HuH-7 (cell line): Measurements from ENCODE around the gene OR51B5.
"Not testable (repeated sequence)": the region's sequence is repeated elsewhere in the genome, so short reads cannot be mapped to it uniquely, and the experiment has no call there.

Experiments used
- DNase-seq: peaks from one replicate; pipeline ENCODE4 v3.0.0; 2011; ENCODE audit warnings: low spot score

OR51B5 gene

DNA sequence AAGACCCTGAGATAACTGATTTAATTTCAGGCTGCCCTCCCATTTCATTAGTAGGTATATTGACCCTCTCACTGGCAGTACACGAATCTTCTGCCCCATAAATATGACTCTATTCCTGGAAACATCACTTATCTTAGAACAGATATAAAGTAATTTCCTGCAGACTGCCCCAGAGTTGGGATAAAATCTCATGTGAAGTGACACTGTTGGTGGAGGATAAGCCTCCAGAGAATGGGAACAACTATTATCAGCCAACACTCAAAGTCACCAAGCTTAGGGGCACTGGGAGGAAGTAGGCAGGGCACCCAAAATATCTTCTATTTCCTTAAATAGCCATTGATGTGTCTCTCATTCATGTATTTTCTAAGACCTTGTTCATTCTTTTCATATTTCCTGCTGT is 8.2 kb downstream of the OR51B5 start:
- no peak for DNase-seq

DNA sequence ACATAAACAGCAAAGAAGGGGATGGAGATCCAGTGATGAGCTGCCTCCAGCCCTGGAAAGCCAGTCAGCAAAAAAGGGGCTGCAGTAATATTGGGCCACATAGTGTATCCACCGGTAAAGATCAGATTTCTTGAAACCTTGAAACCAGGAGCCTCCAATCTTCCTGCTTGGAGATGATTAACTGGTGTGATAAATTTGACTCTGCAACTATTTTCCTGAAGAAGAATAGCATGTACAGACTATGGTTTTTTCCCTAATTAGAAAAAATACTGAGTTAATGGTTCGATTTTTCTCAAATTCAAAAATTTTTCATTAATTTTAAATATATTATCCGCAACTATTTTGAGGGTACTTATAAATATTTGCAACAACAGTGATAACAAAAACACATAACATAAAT is 19.1 kb downstream of the OR51B5 start, which contains the start of gene OR51B2:
OR51B2 (minus strand) TSS at position 101 of the 400 bp plus-strand sequence; CDS start at position 101, 0 bp downstream.
- no peak for DNase-seq

DNA sequence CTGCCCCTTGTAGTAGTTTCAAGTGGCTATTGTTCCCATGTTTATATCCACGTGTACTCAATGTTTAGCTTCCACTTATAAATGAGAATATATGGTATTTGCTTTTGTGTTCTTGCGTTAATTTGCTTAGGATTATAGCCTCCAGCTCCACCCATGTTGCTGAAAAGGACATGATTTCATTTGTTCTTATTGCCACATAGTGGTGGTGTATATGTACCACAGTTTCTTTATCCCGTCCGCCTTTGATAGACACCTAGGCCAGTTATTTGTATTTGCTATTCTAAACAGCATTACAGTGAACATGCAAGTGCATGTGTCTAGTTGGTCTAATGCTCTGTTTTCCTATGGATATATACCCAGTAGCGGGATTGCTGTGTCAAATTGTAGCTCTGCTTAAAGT is 26.0 kb downstream of the OR51B5 start:
- no peak for DNase-seq

DNA sequence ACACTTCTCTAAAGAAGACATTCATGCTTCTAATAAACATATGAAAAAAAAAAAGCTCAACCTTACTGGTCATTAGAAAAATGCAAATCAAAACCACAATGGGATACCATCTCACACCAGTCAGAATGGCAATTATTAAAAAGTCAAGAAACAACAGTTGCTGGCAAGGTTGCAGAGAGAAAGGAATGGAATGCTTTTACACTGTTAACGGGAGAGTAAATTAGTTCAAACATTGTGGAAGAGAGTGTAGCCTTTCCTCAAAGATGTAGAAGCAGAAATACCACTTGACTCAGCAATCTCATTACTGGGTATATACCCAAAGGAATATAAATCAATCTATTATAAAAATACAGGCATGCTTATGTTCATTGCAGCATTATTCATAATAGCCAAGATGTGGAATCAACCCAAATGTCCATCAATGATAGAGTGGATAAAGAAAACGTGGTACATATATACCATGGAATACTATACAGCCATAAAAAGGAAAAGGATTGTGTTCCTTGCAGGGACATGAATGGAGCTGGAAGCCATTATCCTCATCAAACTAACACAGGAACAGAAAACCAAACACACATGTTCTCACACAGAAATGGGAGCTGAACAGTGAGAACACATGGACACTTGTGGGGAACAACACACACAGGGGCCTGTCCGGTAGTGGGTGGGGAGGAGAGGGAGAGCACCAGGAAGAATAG is 29.8 kb downstream of the OR51B5 start:
- not testable (repeated sequence) for DNase-seq

DNA sequence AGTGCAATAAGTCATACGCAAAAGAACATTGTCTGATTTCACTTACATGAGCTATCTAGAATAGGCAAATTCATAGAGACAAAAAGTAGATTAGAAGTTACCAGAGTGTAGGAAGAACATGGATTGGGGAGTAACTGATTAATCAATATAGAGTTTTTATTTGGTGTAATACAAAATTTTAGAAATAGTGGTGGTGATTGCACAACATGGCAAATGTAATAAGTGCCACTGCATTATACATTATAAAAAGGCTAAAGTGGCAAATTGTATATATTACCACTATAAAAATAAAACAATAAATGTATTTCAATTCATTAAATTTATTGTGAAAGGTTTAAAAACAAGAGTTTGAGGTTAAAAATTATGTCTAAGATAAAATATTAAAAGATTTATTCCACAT is 32.9 kb downstream of the OR51B5 start:
- DNase-seq, result no peak

DNA sequence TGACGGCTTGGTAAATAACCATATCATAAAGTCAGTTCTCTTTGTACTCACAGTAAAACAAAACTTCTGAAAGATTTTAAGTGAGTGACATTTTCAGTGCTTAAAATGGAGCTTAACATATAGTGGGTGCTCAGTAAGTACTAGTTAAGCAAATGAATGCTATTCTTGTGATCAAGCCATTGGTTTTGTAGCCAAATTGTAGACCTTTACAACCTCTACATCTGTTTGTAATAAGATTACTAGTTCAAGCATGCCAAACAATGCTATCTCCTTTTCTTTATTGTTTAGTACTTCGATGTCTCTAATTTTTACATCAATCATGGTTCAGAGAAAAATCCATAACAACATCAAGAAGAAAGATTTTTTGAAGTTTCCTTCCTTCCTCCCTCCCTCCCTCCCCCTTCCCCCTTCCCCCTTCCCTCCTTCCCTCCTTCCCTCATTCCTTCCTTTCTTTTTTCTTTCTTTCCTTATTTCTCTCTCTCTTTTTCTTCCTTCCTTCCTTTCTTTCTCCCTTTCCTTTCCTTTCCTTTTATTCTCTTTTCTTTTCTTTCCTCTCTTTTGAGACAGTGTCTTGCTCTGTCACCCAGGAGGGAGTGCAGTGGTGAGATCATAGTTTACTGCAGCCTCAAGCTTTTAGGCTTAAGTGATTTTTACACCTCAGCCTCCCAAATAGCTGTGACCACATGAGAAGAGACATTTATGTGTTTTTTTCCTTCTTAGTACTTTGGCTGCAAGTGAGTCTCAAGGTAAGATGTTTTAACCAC is 35.9 kb downstream of the OR51B5 start:
- DNase-seq, result no peak

DNA sequence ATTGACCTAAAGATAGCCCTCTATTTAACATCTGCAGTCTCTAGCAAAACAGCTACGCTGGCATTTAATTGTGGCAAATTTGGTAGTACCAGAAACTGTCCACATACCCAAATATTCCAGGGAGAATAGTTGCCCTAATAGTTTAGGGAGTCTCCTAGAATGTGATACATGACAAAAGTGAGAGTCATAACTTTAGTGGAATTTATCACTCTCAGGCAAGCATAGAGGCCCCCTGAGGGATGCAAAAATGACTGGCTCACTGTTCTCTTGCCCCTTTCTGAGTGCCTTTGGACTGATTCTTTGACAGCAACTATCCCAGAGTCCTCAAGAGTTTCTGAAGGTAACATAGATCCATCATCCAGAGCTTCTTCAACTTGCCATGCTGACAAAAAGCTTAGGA is 39.3 kb downstream of the OR51B5 start:
- no peak for DNase-seq

DNA sequence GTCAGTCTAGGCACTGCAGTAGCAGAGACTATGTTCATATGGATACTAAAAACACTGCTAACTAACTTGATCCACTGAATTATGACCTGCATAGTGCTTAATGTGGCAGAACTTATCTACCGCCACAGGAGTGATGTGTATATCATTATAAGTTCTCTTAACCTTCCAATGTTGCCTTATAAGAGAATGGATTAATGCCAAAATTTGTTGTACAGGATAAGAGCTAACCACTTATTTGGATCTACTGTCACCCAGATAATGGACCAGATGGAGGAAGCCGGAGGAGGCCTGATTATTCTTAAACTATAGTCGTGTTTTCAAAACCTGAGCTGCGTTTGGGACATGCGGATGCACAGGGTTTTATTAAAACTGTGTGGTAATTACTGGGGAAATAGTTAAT is 39.7 kb downstream of the OR51B5 start:
- no peak for DNase-seq

DNA sequence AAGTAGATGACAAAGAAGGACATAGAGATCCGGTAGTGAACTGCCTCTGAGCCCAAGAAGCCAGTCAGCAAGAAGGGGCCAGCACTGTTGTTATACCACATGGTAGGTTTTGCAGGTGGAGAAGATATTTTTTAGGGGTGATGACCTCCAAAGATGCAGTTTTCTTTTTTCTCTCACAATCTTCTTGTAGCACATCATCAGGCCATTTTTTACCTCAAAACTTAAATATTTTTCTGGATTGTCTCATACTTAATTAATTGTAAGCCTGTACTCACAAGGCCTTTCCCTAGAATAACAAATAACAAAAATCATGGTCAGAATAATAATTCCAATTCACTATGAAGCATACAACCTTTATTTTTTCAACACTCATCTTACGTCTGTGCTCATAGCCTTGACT is 41.5 kb downstream of the OR51B5 start, which contains the start of gene OR51B4:
OR51B4 (minus strand) TSS at position 101 of the 400 bp plus-strand sequence; CDS start at position 101, 0 bp downstream.
- DNase-seq, result no peak

DNA sequence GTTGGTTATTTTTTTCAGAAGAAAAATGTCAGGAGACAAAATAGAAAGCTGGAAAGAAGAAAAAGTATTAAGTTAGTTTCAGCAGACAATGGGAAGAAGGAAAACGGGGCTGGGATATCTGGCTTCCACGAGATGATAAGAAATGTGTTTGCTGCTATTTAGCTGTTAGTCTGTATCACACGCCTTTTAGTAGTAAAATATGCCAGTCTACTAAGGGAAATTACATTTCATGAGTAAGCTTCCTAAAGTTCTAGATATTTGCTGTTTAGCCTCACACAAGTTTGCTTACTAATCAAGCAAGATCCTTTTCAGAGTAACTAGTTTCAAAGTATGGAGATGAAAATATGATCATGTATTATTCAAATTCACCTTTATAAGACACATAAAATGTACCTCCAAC is 43.1 kb downstream of the OR51B5 start:
- no peak for DNase-seq

DNA sequence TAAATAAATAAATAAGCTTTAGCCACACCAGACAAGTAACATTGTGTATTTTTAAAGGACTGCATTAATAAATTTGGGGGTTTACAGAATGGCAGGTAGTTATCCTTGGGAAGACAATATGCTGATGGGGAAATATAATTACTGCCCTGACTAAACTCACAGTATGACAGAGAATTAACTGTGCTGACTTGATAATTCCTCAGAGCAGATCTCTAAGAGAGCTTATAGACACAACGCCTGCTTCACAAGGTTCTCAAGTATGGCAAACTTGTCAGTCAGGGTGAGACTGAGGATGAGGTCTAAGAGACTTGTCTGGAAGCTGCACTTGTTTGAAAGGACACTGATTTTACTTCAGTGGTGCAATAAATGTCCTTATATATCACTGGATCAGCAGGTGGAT is 44.9 kb downstream of the OR51B5 start:
- DNase-seq, result no peak

DNA sequence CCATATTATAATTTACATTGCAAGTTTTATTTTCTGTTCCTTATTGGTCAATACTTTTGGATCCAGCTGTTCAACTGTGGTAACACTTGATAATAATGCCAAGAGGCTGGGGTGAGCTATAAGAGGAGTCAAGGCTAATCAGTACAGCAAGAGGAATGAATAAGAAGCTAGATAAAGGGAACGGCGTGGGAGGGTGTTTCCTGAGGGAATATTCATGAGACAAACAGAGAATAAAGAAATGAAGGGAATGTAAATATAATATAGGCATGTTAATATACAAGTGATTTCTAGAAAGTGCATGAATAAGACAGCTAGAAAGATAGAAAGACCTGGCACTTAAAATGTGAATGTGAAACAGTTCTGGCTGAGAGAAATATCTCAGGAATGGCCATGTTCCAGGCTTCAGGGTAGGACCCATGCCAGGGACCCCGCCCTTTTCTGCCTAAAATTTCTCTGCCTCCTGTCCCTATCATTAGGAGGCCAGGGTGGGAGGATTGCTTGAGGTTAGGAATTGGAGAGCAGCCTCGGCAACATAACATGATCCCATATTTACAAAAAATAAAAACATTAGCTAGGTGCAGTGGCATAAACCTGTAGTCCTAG is 45.5 kb downstream of the OR51B5 start:
- no peak for DNase-seq

DNA sequence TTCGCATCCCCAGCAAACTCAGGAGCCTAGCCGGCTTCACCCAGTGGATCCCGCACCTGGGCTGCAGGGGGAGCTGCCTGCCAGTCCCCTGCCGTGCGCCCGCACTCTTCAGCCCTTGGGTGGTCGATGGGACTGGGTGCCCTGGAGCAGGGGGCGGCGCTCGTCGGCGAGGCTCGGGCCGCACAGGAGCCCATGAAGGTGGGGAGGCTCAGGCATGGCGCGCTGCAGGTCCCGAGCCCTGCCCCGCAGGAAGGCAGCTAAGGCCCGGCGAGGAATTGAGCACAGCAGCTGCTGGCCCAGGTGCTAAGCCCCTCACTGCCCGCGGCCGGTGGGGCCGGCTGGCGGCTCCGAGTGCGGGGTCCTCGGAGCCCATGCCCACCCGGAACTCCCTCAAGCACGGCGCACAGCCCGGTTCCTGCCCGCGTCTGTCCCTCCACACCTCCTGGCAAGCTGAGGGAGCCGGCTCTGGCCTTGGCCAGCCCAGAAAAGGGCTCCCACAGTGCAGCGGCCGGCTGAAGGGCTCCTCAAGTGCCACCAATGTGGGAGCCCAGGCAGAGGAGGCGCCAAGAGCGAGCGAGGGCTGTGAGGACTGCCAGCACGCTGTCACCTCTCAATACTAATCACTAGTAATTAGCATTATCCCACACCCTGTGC is 48.9 kb downstream of the OR51B5 start:
- DNase-seq, result not testable (repeated sequence)

DNA sequence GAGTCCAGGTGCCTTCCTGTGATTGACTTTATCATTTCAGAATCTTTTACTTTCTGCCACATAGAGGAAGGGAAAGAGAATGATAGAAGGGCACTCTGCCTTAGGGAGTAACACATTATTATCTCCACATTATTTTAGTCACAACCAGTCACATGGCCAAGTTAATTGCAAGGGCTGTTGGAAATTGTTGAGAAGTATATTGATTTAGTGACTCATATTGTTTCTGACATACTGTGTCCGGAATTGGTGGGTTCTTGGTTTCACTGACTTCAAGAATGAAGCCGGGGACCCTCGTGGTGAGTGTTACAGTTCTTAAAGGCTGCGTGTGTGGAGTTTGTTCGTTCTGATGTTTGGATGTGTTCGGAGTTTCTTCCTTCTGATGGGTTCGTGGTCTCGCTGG is 50.3 kb downstream of the OR51B5 start:
- DNase-seq, result no peak
